Superior temporal gyrus (tissue), 1 donor: Measurements from ENCODE around the gene SIN3A.
"Not testable (repeated sequence)": the region's sequence is repeated elsewhere in the genome, so short reads cannot be mapped to it uniquely, and the experiment has no call there.

Experiments used
- DNase-seq: peaks from one replicate; pipeline ENCODE4 v3.0.0-alpha.2; 2016; ENCODE audit errors: extremely low spot score

SIN3A gene

GRCh38 chr15:75451674-75452363 lies at the start of gene SIN3A:
Gene SIN3A, minus strand, starts transcription at chr15:75451690. Its CDS starts 21,315 bp downstream, at chr15:75430375.
- peak; percentile 100 for DNase-seq

- no peak for DNase-seq
Observed at GRCh38 chr15:75493732-75494131, 42.2 kb upstream of the SIN3A start.

GRCh38 chr15:75483961-75484360 lies 32.5 kb upstream of the SIN3A start:
- DNase-seq: no peak

- not testable (repeated sequence) for DNase-seq
Observed at GRCh38 chr15:75483556-75483955, 32.1 kb upstream of the SIN3A start.

- no peak for DNase-seq
Observed at GRCh38 chr15:75483106-75483505, 31.6 kb upstream of the SIN3A start.

GRCh38 chr15:75480463-75480862 lies 29.0 kb upstream of the SIN3A start:
- not testable (repeated sequence) for DNase-seq

GRCh38 chr15:75479670-75480069 lies 28.2 kb upstream of the SIN3A start:
- DNase-seq: no peak

GRCh38 chr15:75477094-75477493 lies 25.6 kb upstream of the SIN3A start:
- not testable (repeated sequence) for DNase-seq

- DNase-seq: no peak
Observed at GRCh38 chr15:75468913-75469598, 17.6 kb upstream of the SIN3A start.

GRCh38 chr15:75460646-75461045 lies 9.2 kb upstream of the SIN3A start:
- no peak for DNase-seq

GRCh38 chr15:75459581-75459980 lies 8.1 kb upstream of the SIN3A start:
- no peak for DNase-seq

GRCh38 chr15:75456710-75457109 lies 5.2 kb upstream of the SIN3A start:
- DNase-seq: no peak

- peak; percentile 52 for DNase-seq
Observed at GRCh38 chr15:75455982-75456531, 4.6 kb upstream of the SIN3A start.

GRCh38 chr15:75455424-75455981 lies 4.0 kb upstream of the SIN3A start:
- peak; percentile 93 for DNase-seq

- no peak for DNase-seq
Observed at GRCh38 chr15:75454471-75455378, 3.2 kb upstream of the SIN3A start.

- peak; percentile 100 for DNase-seq
Observed at GRCh38 chr15:75453703-75454470, 2.4 kb upstream of the SIN3A start.

GRCh38 chr15:75452865-75453702 lies 1.6 kb upstream of the SIN3A start:
- DNase-seq: no peak

GRCh38 chr15:75452364-75452864 lies 924 bp upstream of the SIN3A start:
- peak; percentile 87 for DNase-seq

GRCh38 chr15:75451202-75451673 lies 252 bp downstream of the SIN3A start:
- DNase-seq: no peak
